MCF 10A (cell line): ENCODE results near the gene RAB6B. TPM values are rescaled to one million over a fixed set of nuclear protein-coding genes. Genes with fewer than 3 reads are reported as not detected.

Experiments
- BruUV-seq: library from RNA; stranded (reverse); fragments of 400-500 nt; replicated peaks from 2 replicates; lab custom pipeline; 2021; lab: Mats Ljungman, UMichigan
- CTCF ChIA-PET: fragments of 300-600 bp; sonication (Branson Sonifier 250); formaldehyde crosslinking; extraction: SDS; loops from one replicate; lab custom pipeline; 2021; ENCODE audit warnings: antibody characterized with exemption, inconsistent platforms; lab: Yijun Ruan, JAX
- POLR2A ChIA-PET: fragments of 300-600, 350-650 bp; sonication (Branson Sonifier 250); formaldehyde crosslinking; extraction: SDS; loops from one replicate; lab custom pipeline; 2020; ENCODE audit warnings: antibody characterized with exemption, inconsistent platforms; lab: Yijun Ruan, JAX
- DNase-seq: peaks from one replicate; pipeline ENCODE4 v3.0.0-alpha.2; 2018; ENCODE audit not compliant: unreplicated experiment
- H3K27ac Mint-ChIP-seq: one replicate; pipeline ENCODE4 v1.8.0; 2022; ENCODE audit warnings: mild to moderate bottlenecking, low read depth, mixed read lengths; ENCODE audit not compliant: unreplicated experiment
- H3K27me3 Mint-ChIP-seq: one replicate; pipeline ENCODE4 v1.8.0; 2022; ENCODE audit warnings: mixed read lengths; ENCODE audit not compliant: insufficient read depth, unreplicated experiment
- H3K36me3 Mint-ChIP-seq: one replicate; pipeline ENCODE4 v1.8.0; 2022; ENCODE audit warnings: mild to moderate bottlenecking, moderate library complexity, mixed read lengths; ENCODE audit not compliant: insufficient read depth, unreplicated experiment
- H3K4me1 Mint-ChIP-seq: one replicate; pipeline ENCODE4 v1.8.0; 2022; ENCODE audit warnings: mixed read lengths; ENCODE audit not compliant: insufficient read depth, unreplicated experiment
- H3K4me3 Mint-ChIP-seq: one replicate; pipeline ENCODE4 v1.8.0; 2022; ENCODE audit warnings: mild to moderate bottlenecking, moderate library complexity, mixed read lengths; ENCODE audit not compliant: unreplicated experiment
- H3K9me3 Mint-ChIP-seq: one replicate; pipeline ENCODE4 v1.8.0; 2022; ENCODE audit warnings: mixed read lengths; ENCODE audit not compliant: unreplicated experiment
- intact Hi-C: fragments of 100-400 bp; cut with micrococcal nuclease; formaldehyde crosslinking; loops from 2 replicates; pipeline ENCODE4 v1.14.1; 2022
- total RNA-seq: library from RNA; stranded (reverse); gene quantifications from 2 replicates; pipeline ENCODE4 v1.2.3, GENCODE V29; 2022
- TF ChIP-seq, protein P1 (sequence below): fragments of 200-600 bp; IDR thresholded peaks from one replicate; pipeline ENCODE4 v1.8.0; 2022; ENCODE audit warnings: antibody characterized with exemption, mild to moderate bottlenecking; ENCODE audit not compliant: unreplicated experiment

The RAB6B gene
- total RNA-seq, 1 experiment from 2014 or later, result 1.1 TPM

DNA sequence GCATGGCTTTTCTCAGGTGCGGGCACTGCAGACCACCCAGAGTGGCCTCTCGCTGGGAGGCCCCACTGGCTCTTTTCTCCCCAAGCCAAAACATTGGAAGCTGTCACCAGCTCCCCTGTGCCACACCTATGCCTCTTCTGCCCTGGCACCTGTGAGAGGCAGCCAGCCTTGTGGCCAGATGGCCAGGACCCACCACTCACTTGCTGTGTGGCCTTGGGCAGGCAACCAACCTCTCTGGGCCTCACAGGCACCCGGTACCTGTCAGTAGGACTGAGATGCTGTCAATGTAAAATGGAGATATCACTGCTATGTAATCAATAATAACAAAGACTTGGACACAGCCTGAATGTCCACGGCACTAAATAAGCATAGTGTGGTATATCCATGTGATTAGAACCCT lies 53.5 kb downstream of the RAB6B start:
- TF ChIP-seq, protein P1, sequence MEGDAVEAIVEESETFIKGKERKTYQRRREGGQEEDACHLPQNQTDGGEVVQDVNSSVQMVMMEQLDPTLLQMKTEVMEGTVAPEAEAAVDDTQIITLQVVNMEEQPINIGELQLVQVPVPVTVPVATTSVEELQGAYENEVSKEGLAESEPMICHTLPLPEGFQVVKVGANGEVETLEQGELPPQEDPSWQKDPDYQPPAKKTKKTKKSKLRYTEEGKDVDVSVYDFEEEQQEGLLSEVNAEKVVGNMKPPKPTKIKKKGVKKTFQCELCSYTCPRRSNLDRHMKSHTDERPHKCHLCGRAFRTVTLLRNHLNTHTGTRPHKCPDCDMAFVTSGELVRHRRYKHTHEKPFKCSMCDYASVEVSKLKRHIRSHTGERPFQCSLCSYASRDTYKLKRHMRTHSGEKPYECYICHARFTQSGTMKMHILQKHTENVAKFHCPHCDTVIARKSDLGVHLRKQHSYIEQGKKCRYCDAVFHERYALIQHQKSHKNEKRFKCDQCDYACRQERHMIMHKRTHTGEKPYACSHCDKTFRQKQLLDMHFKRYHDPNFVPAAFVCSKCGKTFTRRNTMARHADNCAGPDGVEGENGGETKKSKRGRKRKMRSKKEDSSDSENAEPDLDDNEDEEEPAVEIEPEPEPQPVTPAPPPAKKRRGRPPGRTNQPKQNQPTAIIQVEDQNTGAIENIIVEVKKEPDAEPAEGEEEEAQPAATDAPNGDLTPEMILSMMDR, result no peak
- H3K27me3 Mint-ChIP-seq, result peaks cover 11% of the 10 kb centered on the region
- no TSS peak for BruUV-seq
- no peak overlapping the region for H3K4me3 Mint-ChIP-seq
- no peak overlapping the region for H3K27ac Mint-ChIP-seq
- intact Hi-C loops, result no loop called here
- H3K4me1 Mint-ChIP-seq, result no peaks in the 10 kb centered on the region
- H3K36me3 Mint-ChIP-seq, result no peaks in the 10 kb centered on the region
- DNase-seq, result no peak
- CTCF ChIA-PET, result no interaction called here
- POLR2A ChIA-PET, result no interaction called here
- H3K9me3 Mint-ChIP-seq, result no peaks in the 10 kb centered on the region

DNA sequence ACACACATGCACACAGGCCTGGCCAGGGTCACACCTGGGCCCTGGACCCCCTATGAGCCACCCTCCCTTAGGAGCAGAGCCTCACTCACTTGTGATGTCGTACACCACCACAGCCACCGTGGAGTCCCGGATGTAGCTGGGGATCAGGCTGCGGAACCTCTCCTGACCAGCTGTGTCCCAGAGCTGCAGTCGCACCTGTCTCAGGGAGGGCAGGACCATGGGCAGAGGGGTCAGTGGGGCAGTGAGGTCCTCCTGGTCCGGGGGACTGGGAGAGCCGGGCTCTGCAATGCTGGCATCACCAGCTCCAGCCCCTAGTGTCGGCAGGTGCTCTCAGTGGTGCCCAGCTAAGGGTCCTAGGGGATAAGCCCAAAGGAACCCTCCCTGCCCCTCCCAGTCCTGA lies 54.5 kb downstream of the RAB6B start:
- CTCF ChIA-PET, result no interaction called here
- no peaks in the 10 kb centered on the region for H3K4me1 Mint-ChIP-seq
- POLR2A ChIA-PET, result no interaction called here
- no peaks in the 10 kb centered on the region for H3K36me3 Mint-ChIP-seq
- TF ChIP-seq, protein P1, result no peak
- no peak overlapping the region for H3K4me3 Mint-ChIP-seq
- no peaks in the 10 kb centered on the region for H3K9me3 Mint-ChIP-seq
- peaks cover 11% of the 10 kb centered on the region for H3K27me3 Mint-ChIP-seq
- intact Hi-C loops, result no loop called here
- H3K27ac Mint-ChIP-seq, result no peak overlapping the region
- no TSS peak for BruUV-seq
- no peak for DNase-seq

DNA sequence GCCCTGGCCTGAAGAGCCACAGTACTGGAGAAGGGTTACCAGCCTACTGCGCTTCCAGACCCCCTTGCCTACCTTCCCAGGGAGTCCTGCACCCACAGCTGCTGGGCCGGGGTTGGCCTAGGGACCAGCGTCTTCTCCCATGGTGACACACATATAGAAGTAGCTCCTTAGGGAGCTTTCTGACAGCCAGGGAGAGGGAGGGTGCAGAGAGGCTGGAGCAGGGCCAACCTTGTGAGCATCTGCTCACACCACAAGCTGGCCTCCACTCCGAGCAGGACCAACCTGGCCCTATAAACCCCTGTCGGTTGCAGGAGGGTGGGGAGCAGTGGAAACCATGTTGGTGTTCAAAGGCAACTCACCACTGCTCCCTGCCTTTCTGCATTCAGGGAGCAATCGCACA lies 54.9 kb downstream of the RAB6B start:
- intact Hi-C loops, result no loop called here
- TF ChIP-seq, protein P1, result no peak
- ChIA-PET CTCF (no interaction called here), POLR2A (no interaction called here)
- Mint-ChIP-seq H3K27me3 (peaks cover 11% of the 10 kb centered on the region), H3K4me1 (no peaks in the 10 kb centered on the region), H3K36me3 (no peaks in the 10 kb centered on the region), H3K4me3 (no peak overlapping the region), H3K27ac (no peak overlapping the region), H3K9me3 (no peaks in the 10 kb centered on the region)
- no peak for DNase-seq
- BruUV-seq, result no TSS peak

DNA sequence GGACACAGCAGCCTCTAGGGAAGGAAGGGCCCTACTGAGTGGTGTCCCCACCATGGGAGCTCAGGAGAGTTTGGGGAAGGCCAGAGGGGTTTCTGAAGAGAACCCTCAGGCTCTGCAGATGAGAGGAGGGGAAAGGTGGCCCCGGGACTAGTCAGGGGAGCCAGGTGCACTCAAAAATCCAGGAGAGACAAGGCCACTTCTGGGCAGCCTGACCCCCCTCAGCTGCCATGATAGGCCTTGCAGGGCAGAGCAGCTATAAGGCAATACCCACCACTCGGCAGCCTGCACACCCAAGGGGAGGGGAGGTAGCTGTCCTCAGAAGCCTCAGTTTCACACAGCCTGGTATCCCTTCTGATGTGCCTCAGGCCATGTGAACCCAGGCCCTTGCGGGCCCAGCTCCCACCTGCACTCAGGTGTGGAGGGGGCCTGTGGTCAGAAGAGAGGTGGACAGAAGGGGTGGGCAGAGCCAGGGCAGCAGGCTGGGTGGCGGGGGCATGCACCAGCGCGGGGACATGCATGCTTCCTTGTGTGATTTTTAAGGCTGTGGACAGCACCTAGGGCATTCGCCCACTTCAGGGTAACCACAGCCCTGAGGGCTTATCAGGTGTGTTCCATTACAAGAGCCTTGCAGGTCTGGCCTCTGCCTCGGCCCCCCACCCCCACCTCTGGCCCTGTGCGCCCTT lies 55.5 kb downstream of the RAB6B start:
- H3K4me1 Mint-ChIP-seq, result no peaks in the 10 kb centered on the region
- H3K27me3 Mint-ChIP-seq, result peaks cover 11% of the 10 kb centered on the region
- H3K36me3 Mint-ChIP-seq, result no peaks in the 10 kb centered on the region
- intact Hi-C loops, result no loop called here
- ChIA-PET POLR2A (no interaction called here), CTCF (no interaction called here)
- no peak overlapping the region for H3K4me3 Mint-ChIP-seq
- no TSS peak for BruUV-seq
- H3K9me3 Mint-ChIP-seq, result no peaks in the 10 kb centered on the region
- TF ChIP-seq, protein P1, result no peak
- H3K27ac Mint-ChIP-seq, result no peak overlapping the region
- no peak for DNase-seq
